ENCODE results near the gene ARNT2. TPM values are rescaled to one million over a fixed set of nuclear protein-coding genes. Genes with fewer than 3 reads are reported as not detected.

Gene ARNT2
- total and polyA plus RNA-seq, 2 of the 13 experiments (the other 11 are each of a cell fraction or from before 2014, with no cell fraction given) = 0.69 to 1.7 TPM

- TF ChIP-seq POLR2AphosphoS5 (IDR thresholded peaks at IDR 0.05; ENCODE audit: low read depth, low read length) (no peak), U2AF1 (optimal IDR thresholded peaks at IDR 0.05; ENCODE audit: low read depth, low read length) (no peak), NCOA5 (CRISPR knock-in tag; IDR thresholded peaks at IDR 0.05) (no peak)
Observed at GRCh38 chr15:80590761-80591355, 186.7 kb downstream of the ARNT2 start (continued).

- Histone ChIP-seq H3K27ac (ENCODE audit: extremely low read length, insufficient read depth, low read length) (no peak overlapping the region), H3K36me3 (replicated peaks in 1 of 2; ENCODE audit: control insufficient read depth in 1 of 2, insufficient read depth in 2 of 2, low read length in 2 of 2) (no peaks in the 10 kb centered on the region), H3K79me2 (ENCODE audit: insufficient read depth, low read length) (no peaks in the 10 kb centered on the region), H4K20me1 (ENCODE audit: insufficient read depth, low read length) (no peaks in the 10 kb centered on the region), H3K4me2 (ENCODE audit: low read depth, low read length) (no peak overlapping the region), H3K9me3 (ENCODE audit: low read length) (no peaks in the 10 kb centered on the region), H3K4me3 (replicated peaks in 1 of 3; ENCODE audit: insufficient read depth in 1 of 3, low read depth in 2 of 3, low read length in 3 of 3) (no peak overlapping the region), H2AFZ (ENCODE audit: low read length) (no peak overlapping the region), H3K27me3 (ENCODE audit: control insufficient read depth in 1 of 2, insufficient read depth in 2 of 2, low read length in 2 of 2) (no peaks in the 10 kb centered on the region), H3K4me1 (ENCODE audit: insufficient read depth, low read length) (peaks cover 18% of the 10 kb centered on the region), H3K9ac (ENCODE audit: insufficient read depth, low read depth, low read length) (no peak overlapping the region)
- DNase-seq (ENCODE audit: low spot score) (no peak), FAIRE-seq (no peak), ATAC-seq (no peak)
- intact Hi-C loops (cut with micrococcal nuclease; ENCODE audit: unreplicated experiment) (no loop called here), in situ Hi-C loops (cut with HindIII; ENCODE audit: extremely low pct_ligation_motif_present, low pct_unique_long_range_greater_than_20kb) (no loop called here)
- POLR2A ChIA-PET = no interaction called here
- TF ChIP-seq ZNF569 (CRISPR knock-in tag; IDR thresholded peaks at IDR 0.05; ENCODE audit: borderline replicate concordance) = no peak
- TF ChIP-seq DDIT3 (CRISPR knock-in tag; IDR thresholded peaks at IDR 0.05) = no peak
- no peak for TF ChIP-seq ZNF230 (CRISPR knock-in tag; IDR thresholded peaks at IDR 0.05)
- no peak for TF ChIP-seq FOXM1 (CRISPR knock-in tag; IDR thresholded peaks at IDR 0.05)
- TF ChIP-seq SRY (CRISPR knock-in tag; IDR thresholded peaks at IDR 0.05) = no peak
- no peak for TF ChIP-seq ZNF180 (CRISPR knock-in tag; IDR thresholded peaks at IDR 0.05; ENCODE audit: borderline replicate concordance, low read depth)
- TF ChIP-seq ONECUT2 (CRISPR knock-in tag; IDR thresholded peaks at IDR 0.05) = no peak
- no peak for TF ChIP-seq KLF13 (CRISPR knock-in tag; IDR thresholded peaks at IDR 0.05)
- no peak for TF ChIP-seq PCBP2 (optimal IDR thresholded peaks at IDR 0.05; ENCODE audit: low read depth, low read length, poor library complexity, severe bottlenecking)
- no peak for TF ChIP-seq PRPF4 (IDR thresholded peaks at IDR 0.05; ENCODE audit: low read depth, low read length, poor library complexity, severe bottlenecking)
- TF ChIP-seq ZNF414 (CRISPR knock-in tag; IDR thresholded peaks at IDR 0.05) = no peak
- no peak for TF ChIP-seq TSC22D2 (CRISPR knock-in tag; IDR thresholded peaks at IDR 0.05; ENCODE audit: borderline replicate concordance)
- TF ChIP-seq ZBTB38 (CRISPR knock-in tag; IDR thresholded peaks at IDR 0.05) = no peak
- no peak for TF ChIP-seq NFE2L2 (IDR thresholded peaks at IDR 0.05; ENCODE audit: low read length)
- BruUV-seq (replicated peaks) = no TSS peak
- CTCF ChIA-PET (ENCODE audit: low intra/inter-chr PET ratio, low total read pairs) = no interaction called here
- WGBS (ENCODE audit: low lambda C conversion rate) = 87% methylated on average over 18 of the region's 23 CpGs
Observed at GRCh38 chr15:80591471-80591870, 187.3 kb downstream of the ARNT2 start.

All from HepG2 (cell line).